Uterus (tissue), 4 donors: ENCODE measurements around the gene C2orf42. TPM values are rescaled to one million over a fixed set of nuclear protein-coding genes. Genes with fewer than 3 reads are reported as not detected.
"Not testable (repeated sequence)": the region's sequence is repeated elsewhere in the genome, so short reads cannot be mapped to it uniquely, and the experiment has no call there.

Experiments
- DNase-seq, 2 donors: peaks; one replicate each; pipeline ENCODE4 v3.0.0-alpha.2; 2019 to 2020
- H3K27ac ChIP-seq, 2 donors: fragments of 200-600 bp; sonication (generic); 1 replicate in 1 of 2; 2 replicates in 1 of 2; pipeline ENCODE4 v1.5.1; 2016 to 2018
- H3K27me3 ChIP-seq, 2 donors: fragments of 200-600 bp; sonication (generic); one replicate each; pipeline ENCODE4 v1.5.1; 2018 to 2019; ENCODE audit warnings: control low read depth in 1 of 2
- H3K36me3 ChIP-seq, 2 donors: fragments of 200-600 bp; sonication (generic); one replicate each; pipeline ENCODE4 v1.5.1; 2019; ENCODE audit warnings: control low read depth in 1 of 2
- H3K4me1 ChIP-seq, 2 donors: fragments of 200-600 bp; sonication (generic); one replicate each; pipeline ENCODE4 v1.5.1; 2018 to 2019; ENCODE audit warnings: control low read depth in 1 of 2
- H3K4me3 ChIP-seq, 2 donors: fragments of 200-600 bp; sonication (generic); 1 replicate in 1 of 2; 2 replicates in 1 of 2; pipeline ENCODE4 v1.5.1; 2018 to 2019; ENCODE audit warnings: mild to moderate bottlenecking in 1 of 2
- H3K9me3 ChIP-seq, 2 donors: fragments of 200-600 bp; sonication (generic); one replicate each; pipeline ENCODE4 v1.5.1; 2019; ENCODE audit warnings: control low read depth in 1 of 2
- CTCF ChIP-seq, 4 experiments: fragments of 200-600 bp in 2 of 4; fragments of 450-650 bp in 2 of 4; sonication (generic) in 2 of 4; IDR thresholded peaks; one replicate each; pipeline ENCODE4 v1.5.1; 2016 to 2019; ENCODE audit warnings: antibody characterized with exemption in 4 of 4, mild to moderate bottlenecking in 2 of 4, moderate library complexity in 1 of 4
- POLR2A ChIP-seq, 2 donors: fragments of 450-650 bp; IDR thresholded peaks; one replicate each; pipeline ENCODE4 v1.6.1; 2016; ENCODE audit warnings: antibody characterized with exemption in 2 of 2, mild to moderate bottlenecking in 1 of 2, moderate library complexity in 1 of 2
- intact Hi-C: fragments of 100-400 bp; cut with DNase I; formaldehyde crosslinking; loops from one replicate; pipeline ENCODE4 v1.15.1; 2023; ENCODE audit warnings: low total_unique reads
- total RNA-seq, 4 donors: library from RNA; depleted of rRNA in 3 of 4; stranded (reverse); fragments of >200 nt in 3 of 4; gene quantifications; one replicate each; pipeline versions ENCODE4 v1.1.0 to v1.2.4, GENCODE V29; 2014 to 2023
- donor health status: DM: yes; HTN: yes; CAD: no.

C2orf42 gene
- total RNA-seq, 4 donors from 2014 or later: 10.3 to 45.7 (median 23.8) TPM

- peak; percentile 70 to 96 for TF ChIP-seq POLR2A (IDR thresholded peaks at IDR 0.05)
- peak; percentile 93 to 100 (median 100) for TF ChIP-seq CTCF (IDR thresholded peaks at IDR 0.05)
- Histone ChIP-seq H3K36me3 (no peaks in the 10 kb centered on the region), H3K4me3 (peak overlapping the region; percentile 54 to 59), H3K9me3 (no peaks in the 10 kb centered on the region), H3K4me1 (no peaks in the 10 kb centered on the region), H3K27ac (peak overlapping the region; percentile 99 to 100), H3K27me3 (no peaks in the 10 kb centered on the region)
- intact Hi-C loops: loop anchor here (2.0 to 5.0 kb wide), 2 partner anchors 56 to 230 kb away; partner anchors contain the start of gene PCBP1
- peak; percentile 99 to 100 for DNase-seq
Measured at GRCh38 chr2:70142590-70143313, 48.1 kb downstream of the C2orf42 start.

GRCh38 chr2:70141902-70142589 is 48.8 kb downstream of the C2orf42 start:
- H3K9me3 ChIP-seq: no peaks in the 10 kb centered on the region
- H3K4me1 ChIP-seq: no peaks in the 10 kb centered on the region
- DNase-seq: no peak
- intact Hi-C loops: loop anchor here (2.0 to 5.0 kb wide), 2 partner anchors 55 to 230 kb away; partner anchors contain the start of gene PCBP1
- H3K4me3 ChIP-seq: peak overlapping the region; percentile 54 to 59
- H3K36me3 ChIP-seq: no peaks in the 10 kb centered on the region
- H3K27ac ChIP-seq: peak overlapping the region; percentile 99 to 100
- TF ChIP-seq CTCF (IDR thresholded peaks at IDR 0.05): no peak
- peak; percentile 98 to 99 for TF ChIP-seq POLR2A (IDR thresholded peaks at IDR 0.05)
- H3K27me3 ChIP-seq: no peaks in the 10 kb centered on the region

- TF ChIP-seq CTCF (IDR thresholded peaks at IDR 0.05) (peak in 1 of 4 experiments; percentile 24), POLR2A (IDR thresholded peaks at IDR 0.05) (peak in 1 of 2 donors; percentile 23)
- Histone ChIP-seq H3K4me3 (peak overlapping the region; percentile 54 to 59), H3K27ac (peak overlapping the region; percentile 99 to 100), H3K9me3 (no peaks in the 10 kb centered on the region), H3K36me3 (no peaks in the 10 kb centered on the region), H3K4me1 (no peaks in the 10 kb centered on the region), H3K27me3 (no peaks in the 10 kb centered on the region)
- intact Hi-C loops: loop anchor here (5.0 kb wide), 1 partner anchor 229 kb away; no protein-coding TSS in a partner anchor
- DNase-seq: peak; percentile 49 to 60
Measured at GRCh38 chr2:70141212-70141901, 49.5 kb downstream of the C2orf42 start.

GRCh38 chr2:70140791-70141211 is 50.0 kb downstream of the C2orf42 start:
- intact Hi-C loops: loop anchor here (5.0 kb wide), 1 partner anchor 228 kb away; no protein-coding TSS in a partner anchor
- H3K4me3 ChIP-seq: no peak overlapping the region
- no peaks in the 10 kb centered on the region for H3K4me1 ChIP-seq
- DNase-seq: no peak
- H3K27ac ChIP-seq: peak overlapping the region; percentile 99 to 100
- no peaks in the 10 kb centered on the region for H3K9me3 ChIP-seq
- no peaks in the 10 kb centered on the region for H3K27me3 ChIP-seq
- TF ChIP-seq CTCF (IDR thresholded peaks at IDR 0.05) (no peak), POLR2A (IDR thresholded peaks at IDR 0.05) (no peak)
- H3K36me3 ChIP-seq: no peaks in the 10 kb centered on the region

- H3K27ac ChIP-seq: peak overlapping the region; percentile 87 to 99
- H3K4me1 ChIP-seq, DNase-seq, H3K36me3 ChIP-seq, intact Hi-C loops, H3K27me3 ChIP-seq, H3K4me3 ChIP-seq, H3K9me3 ChIP-seq: not testable (repeated sequence)
Measured at GRCh38 chr2:70134323-70134983, 56.4 kb downstream of the C2orf42 start.
